Osteocyte (in vitro differentiated cells): ENCODE measurements around the gene RAB11FIP2. TPM values are rescaled to one million over a fixed set of nuclear protein-coding genes. Genes with fewer than 3 reads are reported as not detected.
A peak's percentile ranks its signal among the peaks of the same experiment; 100 is the strongest.

Experiments used
- DNase-seq: peaks from one replicate; pipeline ENCODE4 v3.0.0; 2021; ENCODE audit warnings: mixed read lengths; ENCODE audit not compliant: unreplicated experiment; ENCODE audit errors: extremely low spot score
- H3K27ac Mint-ChIP-seq: one replicate; pipeline ENCODE4 v1.8.0; 2021; ENCODE audit warnings: mild to moderate bottlenecking, mixed read lengths; ENCODE audit not compliant: unreplicated experiment
- H3K27me3 Mint-ChIP-seq: one replicate; pipeline ENCODE4 v1.8.0; 2021; ENCODE audit warnings: mixed read lengths; ENCODE audit not compliant: unreplicated experiment
- H3K36me3 Mint-ChIP-seq: one replicate; pipeline ENCODE4 v1.8.0; 2021; ENCODE audit warnings: mixed read lengths; ENCODE audit not compliant: unreplicated experiment
- H3K4me1 Mint-ChIP-seq: one replicate; pipeline ENCODE4 v1.8.0; 2021; ENCODE audit warnings: mixed read lengths; ENCODE audit not compliant: unreplicated experiment
- H3K4me3 Mint-ChIP-seq: one replicate; pipeline ENCODE4 v1.8.0; 2021; ENCODE audit warnings: mild to moderate bottlenecking, moderate library complexity, mixed read lengths; ENCODE audit not compliant: unreplicated experiment
- H3K9me3 Mint-ChIP-seq: one replicate; pipeline ENCODE4 v1.8.0; 2021; ENCODE audit warnings: mixed read lengths; ENCODE audit not compliant: unreplicated experiment
- total RNA-seq: library from RNA; stranded (reverse); gene quantifications from 2 replicates; pipeline ENCODE4 v1.2.1, GENCODE V29; 2021
- TF ChIP-seq, protein P1 (sequence below): fragments of 200-600 bp; sonication (generic); IDR thresholded peaks from 2 replicates; pipeline ENCODE4 v1.5.0; 2021; ENCODE audit warnings: antibody characterized with exemption, mild to moderate bottlenecking, moderate library complexity

Gene RAB11FIP2
- total RNA-seq, 1 donor from 2014 or later, result 23.1 TPM

DNA sequence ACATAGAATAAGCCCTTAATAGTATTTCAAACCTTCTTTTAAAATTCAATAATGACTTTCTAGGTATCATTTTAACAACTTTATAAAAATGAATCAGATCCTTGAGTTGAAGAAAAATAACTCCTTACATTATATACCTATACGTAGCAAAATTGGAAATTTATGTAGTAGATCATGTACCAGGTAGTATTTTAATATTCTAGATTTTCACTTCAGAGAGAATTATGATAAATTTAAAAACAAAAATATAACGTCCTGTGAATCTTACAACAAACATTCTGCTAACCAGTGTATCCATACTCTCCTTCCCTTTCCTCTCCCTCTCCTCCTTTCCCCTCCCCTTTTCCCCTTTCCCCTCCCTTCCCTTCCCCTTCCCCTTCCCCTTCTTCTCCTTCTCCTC lies 6.1 kb upstream of the RAB11FIP2 start:
- Mint-ChIP-seq H3K9me3 (no peaks in the 10 kb centered on the region), H3K27ac (no peak overlapping the region), H3K36me3 (no peaks in the 10 kb centered on the region), H3K27me3 (peaks cover 5% of the 10 kb centered on the region), H3K4me3 (no peak overlapping the region), H3K4me1 (no peaks in the 10 kb centered on the region)
- TF ChIP-seq, protein P1, sequence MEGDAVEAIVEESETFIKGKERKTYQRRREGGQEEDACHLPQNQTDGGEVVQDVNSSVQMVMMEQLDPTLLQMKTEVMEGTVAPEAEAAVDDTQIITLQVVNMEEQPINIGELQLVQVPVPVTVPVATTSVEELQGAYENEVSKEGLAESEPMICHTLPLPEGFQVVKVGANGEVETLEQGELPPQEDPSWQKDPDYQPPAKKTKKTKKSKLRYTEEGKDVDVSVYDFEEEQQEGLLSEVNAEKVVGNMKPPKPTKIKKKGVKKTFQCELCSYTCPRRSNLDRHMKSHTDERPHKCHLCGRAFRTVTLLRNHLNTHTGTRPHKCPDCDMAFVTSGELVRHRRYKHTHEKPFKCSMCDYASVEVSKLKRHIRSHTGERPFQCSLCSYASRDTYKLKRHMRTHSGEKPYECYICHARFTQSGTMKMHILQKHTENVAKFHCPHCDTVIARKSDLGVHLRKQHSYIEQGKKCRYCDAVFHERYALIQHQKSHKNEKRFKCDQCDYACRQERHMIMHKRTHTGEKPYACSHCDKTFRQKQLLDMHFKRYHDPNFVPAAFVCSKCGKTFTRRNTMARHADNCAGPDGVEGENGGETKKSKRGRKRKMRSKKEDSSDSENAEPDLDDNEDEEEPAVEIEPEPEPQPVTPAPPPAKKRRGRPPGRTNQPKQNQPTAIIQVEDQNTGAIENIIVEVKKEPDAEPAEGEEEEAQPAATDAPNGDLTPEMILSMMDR, result no peak
- no peak for DNase-seq

DNA sequence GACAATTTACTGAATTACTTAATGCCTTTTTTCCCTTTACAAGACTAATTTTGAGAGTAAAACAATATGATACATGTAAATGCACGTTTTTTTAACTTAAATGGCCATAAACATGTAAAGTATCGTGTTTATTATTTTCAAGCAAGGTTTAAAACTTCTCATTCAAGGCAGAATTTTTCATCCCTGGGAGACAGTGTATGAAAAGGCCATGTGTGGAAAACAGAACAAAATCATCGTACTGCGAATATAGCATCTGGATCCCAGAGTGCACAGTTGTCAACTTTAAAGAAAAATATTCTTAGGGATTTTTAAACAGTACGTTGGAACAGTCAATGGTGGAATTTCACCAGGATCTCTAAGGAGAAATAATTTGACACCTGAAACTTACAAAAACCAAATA lies 1.1 kb upstream of the RAB11FIP2 start:
- Mint-ChIP-seq H3K4me3 (peak overlapping the region; percentile 77), H3K9me3 (no peaks in the 10 kb centered on the region)

DNA sequence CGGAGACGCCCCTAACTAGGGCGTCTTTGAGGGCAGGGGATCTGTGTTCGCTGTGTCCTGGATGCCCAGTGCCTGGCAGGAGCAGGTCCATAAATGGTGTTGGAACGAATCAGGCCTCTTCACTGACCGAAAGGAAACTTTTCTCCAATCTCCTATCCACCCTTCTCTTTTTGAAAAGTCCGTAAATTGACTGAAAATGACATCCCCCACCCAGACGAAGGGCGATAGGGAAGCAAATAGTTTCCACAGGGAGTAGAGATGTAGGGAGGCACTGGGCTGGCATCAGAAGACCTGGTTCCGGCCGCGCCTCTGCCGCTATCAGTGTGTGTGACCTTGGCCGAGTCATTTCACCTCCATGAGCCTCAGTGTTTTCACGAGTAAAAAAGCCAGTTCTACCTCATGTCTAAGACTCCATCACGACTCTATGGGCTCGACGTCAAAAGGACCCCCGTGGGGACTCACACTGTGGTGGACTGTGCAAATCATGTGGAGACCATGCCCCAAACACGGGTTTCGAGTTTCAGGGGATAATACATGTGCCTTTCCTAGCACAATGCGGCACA lies 497 bp upstream of the RAB11FIP2 start:
- Mint-ChIP-seq H3K4me3 (peak overlapping the region; percentile 77), H3K9me3 (no peaks in the 10 kb centered on the region), H3K36me3 (no peaks in the 10 kb centered on the region), H3K27me3 (peaks cover 2% of the 10 kb centered on the region), H3K27ac (peak overlapping the region; percentile 70), H3K4me1 (peaks cover 38% of the 10 kb centered on the region)
- DNase-seq, result peak; percentile 76
- TF ChIP-seq, protein P1, result no peak

More for the DNA sequence above, 1.1 kb upstream of the RAB11FIP2 start:
- H3K27me3 Mint-ChIP-seq, result peaks cover 2% of the 10 kb centered on the region
- H3K27ac Mint-ChIP-seq, result no peak overlapping the region
- H3K4me1 Mint-ChIP-seq, result peaks cover 32% of the 10 kb centered on the region
- no peak for DNase-seq
- no peaks in the 10 kb centered on the region for H3K36me3 Mint-ChIP-seq
- TF ChIP-seq, protein P1, result no peak

DNA sequence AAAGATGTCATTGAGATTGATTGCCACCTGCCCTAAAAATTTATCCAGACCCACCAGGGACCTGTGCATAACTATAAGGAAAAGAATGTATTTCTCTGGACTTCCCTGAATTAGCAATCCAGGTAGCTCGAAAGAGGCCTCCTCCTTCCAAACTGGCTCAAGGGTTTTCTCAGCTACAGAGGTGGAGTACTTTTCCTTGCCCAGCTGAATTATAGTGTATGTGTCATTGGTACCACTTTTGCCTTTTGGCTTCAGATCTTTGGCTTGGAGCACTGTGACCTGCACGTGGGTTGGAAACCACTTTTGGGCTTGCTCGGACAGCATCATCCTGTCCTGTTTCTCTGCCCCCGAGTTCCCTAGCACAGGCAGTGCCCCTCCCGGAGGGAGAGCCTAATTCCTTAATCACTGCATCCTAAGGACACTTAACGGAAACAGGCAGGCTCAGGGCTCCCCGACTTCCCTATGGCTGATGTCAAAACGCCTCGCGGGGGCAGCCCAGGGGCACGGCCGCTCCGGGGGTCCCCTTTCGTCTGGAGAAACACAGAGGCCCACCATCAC lies 825 bp downstream of the RAB11FIP2 start:
- no peaks in the 10 kb centered on the region for H3K36me3 Mint-ChIP-seq
- peak overlapping the region; percentile 86 for H3K4me3 Mint-ChIP-seq
- TF ChIP-seq, protein P1, result no peak
- peak; percentile 84 for DNase-seq
- peaks cover 2% of the 10 kb centered on the region for H3K27me3 Mint-ChIP-seq
- H3K27ac Mint-ChIP-seq, result peak overlapping the region; percentile 74
- peaks cover 52% of the 10 kb centered on the region for H3K4me1 Mint-ChIP-seq
- no peaks in the 10 kb centered on the region for H3K9me3 Mint-ChIP-seq

DNA sequence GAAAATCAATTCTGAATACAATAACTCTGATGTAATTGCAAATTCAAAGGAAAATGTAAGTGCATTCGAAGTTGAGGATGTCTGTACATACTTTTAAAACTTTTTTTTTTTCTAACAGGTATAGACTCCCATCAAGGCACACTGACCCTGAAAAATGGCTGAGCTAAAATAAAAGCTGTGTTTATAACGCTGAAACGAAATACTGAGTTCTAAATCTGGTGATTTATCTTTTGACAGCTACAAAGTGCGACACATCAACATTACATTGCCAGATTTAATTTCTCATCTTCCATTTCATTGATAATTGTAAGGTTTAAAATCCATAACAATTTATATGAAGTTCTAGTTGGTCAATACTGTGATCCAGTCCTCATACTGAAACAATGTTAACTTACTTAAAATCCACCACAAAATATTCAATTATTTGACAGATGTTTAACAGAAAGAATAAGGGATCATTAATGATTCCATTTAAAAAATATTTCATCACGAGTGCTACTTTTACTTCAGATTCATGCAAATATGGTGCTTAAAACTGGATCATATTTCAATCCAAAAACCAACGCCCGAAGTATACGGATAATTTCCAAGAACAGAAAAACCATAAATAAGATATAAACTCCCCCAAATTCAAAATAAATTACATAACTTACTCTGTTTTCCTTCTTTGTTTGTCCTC lies 1.4 kb downstream of the RAB11FIP2 start:
- H3K36me3 Mint-ChIP-seq, result no peaks in the 10 kb centered on the region
- H3K4me1 Mint-ChIP-seq, result peaks cover 58% of the 10 kb centered on the region
- TF ChIP-seq, protein P1, result no peak
- no peaks in the 10 kb centered on the region for H3K9me3 Mint-ChIP-seq
- DNase-seq, result no peak
- peak overlapping the region; percentile 74 for H3K27ac Mint-ChIP-seq
- peak overlapping the region; percentile 86 for H3K4me3 Mint-ChIP-seq
- H3K27me3 Mint-ChIP-seq, result peaks cover 2% of the 10 kb centered on the region
